Neural progenitor cell (in vitro differentiated cells): ENCODE measurements around the gene NCK2.

Experiments used
- CTCF ChIP-seq: fragments of 200-600 bp; sonication (generic); IDR thresholded peaks from 2 replicates; pipeline ENCODE4 v1.5.1; 2017; ENCODE audit warnings: antibody characterized with exemption, mild to moderate bottlenecking
- EZH2 ChIP-seq: fragments of 200-600 bp; sonication (generic); IDR thresholded peaks from 2 replicates; pipeline ENCODE4 v1.6.1; 2017; ENCODE audit warnings: antibody characterized with exemption, mild to moderate bottlenecking, moderate library complexity
- EZH2phosphoT487 ChIP-seq: fragments of 200-600 bp; sonication (generic); IDR thresholded peaks from 2 replicates; pipeline ENCODE4 v1.6.1; 2017; ENCODE audit warnings: antibody characterized with exemption

DNA sequence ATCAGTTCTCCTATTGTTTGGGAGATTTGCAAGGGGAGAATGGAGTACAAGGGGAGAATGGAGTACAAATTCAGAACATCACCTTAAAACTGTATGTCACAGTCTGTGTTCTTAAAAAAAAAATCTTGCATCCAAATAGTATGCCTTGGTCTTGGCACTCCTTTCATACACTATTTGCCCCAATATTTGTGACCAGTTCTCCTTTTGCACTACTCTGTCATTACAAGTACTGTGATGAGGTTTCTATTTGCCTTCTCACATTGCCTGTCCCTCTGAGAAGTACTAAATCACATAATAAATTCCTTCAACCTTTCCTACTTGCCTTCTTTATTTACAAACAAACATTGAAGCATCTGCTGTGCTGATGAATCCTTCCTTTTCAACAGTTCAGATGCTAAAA is 36.0 kb upstream of the NCK2 start:
- TF ChIP-seq CTCF (no peak), EZH2 (no peak), EZH2phosphoT487 (no peak)
